GM19468 (cell line): Measurements from ENCODE around the gene LIPJ.

Experiments
- ATAC-seq: cut with Tn5 transposase; IDR thresholded peaks from one replicate; pipeline ENCODE4 v1.9.1; 2021; ENCODE audit warnings: mild to moderate bottlenecking, moderate library complexity, moderate number of reproducible peaks; ENCODE audit not compliant: unreplicated experiment; ENCODE audit errors: extremely low read depth

LIPJ gene

DNA sequence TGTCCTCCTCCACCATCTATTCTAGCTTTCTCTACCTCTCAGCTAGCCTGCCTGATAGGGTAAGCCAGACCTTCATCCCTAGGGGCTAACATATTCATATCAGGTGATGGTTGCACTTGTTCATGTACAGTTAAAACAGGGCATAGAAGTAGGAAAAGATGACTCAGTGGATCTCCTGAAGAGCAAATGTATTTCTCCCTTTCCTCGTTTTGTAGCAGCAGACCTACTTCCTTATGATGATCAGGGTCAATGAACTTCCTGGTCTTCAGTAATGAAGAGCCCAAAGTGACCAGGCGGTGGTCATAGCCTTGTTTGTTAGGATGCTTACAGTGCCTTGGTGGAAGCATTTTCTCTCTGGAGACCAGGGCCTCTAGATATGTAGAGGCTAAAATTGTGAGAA is 6.3 kb downstream of the LIPJ start:
- no peak for ATAC-seq

- ATAC-seq, result no peak
Observed at GRCh38 chr10:88594482-88594881, 7.9 kb downstream of the LIPJ start.

DNA sequence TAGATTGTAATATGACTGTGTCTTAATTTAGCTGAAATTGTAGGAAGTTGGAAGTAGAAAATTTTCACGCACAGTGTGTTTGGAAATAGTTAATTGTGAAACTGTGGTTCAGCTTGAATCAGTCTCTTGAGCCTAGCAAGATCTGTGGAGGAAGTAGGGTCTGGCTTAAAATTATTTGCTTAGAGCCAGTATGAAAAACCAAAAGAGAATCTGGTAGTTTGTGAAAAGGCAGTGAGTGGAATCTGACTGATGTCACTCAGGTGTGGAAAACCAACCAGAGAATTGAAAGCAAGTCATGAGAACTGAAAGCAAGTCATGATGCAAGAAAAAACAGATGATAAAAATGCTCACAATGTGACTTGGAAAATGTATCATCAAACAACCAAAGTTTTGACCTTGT is 11.5 kb downstream of the LIPJ start:
- peak; percentile 56 for ATAC-seq

- ATAC-seq, result no peak
Observed at GRCh38 chr10:88608052-88608732, 21.6 kb downstream of the LIPJ start.

GRCh38 chr10:88608780-88609179 is 22.2 kb downstream of the LIPJ start:
- no peak for ATAC-seq

GRCh38 chr10:88616250-88616977 is 29.9 kb downstream of the LIPJ start:
- no peak for ATAC-seq

GRCh38 chr10:88617772-88618300 is 31.3 kb downstream of the LIPJ start:
- no peak for ATAC-seq

GRCh38 chr10:88618496-88618895 is 31.9 kb downstream of the LIPJ start:
- ATAC-seq, result no peak

DNA sequence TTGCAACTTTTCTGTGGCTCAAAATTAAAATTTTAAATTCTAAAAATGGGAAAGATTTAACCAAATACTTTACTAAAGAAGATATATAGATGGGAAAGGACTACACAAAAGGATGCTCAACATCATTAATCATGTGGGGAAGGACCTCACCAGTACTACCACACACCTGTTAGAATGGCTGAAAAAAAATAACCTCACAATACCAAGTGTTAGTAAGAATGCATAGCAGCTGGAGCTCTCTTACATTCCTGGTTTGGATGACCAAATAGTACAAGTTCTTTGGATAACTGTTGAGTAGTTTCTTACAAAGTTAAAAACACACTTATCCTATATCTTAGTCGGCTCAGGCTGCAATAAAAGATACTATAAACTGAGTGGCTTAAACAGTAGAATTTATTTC is 33.9 kb downstream of the LIPJ start:
- ATAC-seq, result no peak

DNA sequence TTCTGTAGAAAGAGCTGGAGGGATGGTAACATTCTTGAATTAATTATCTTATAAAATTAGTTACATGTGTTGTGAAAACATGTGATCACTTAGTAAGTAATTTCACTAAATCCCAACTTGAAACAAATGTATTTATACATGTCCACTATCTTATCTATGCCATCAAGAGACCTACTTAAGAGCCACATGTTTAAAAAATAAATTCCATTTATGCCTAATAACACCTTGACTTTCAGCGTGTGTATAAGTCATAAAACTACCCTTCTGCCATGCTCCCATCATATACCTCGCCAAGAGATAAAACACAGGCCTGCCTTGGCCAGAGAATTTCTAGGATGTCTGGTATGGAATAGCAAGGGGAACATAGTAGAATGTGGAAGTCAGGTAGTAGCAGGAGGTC is 37.3 kb downstream of the LIPJ start:
- ATAC-seq, result no peak

GRCh38 chr10:88624840-88625239 is 38.3 kb downstream of the LIPJ start:
- ATAC-seq, result no peak

- ATAC-seq, result no peak
Observed at GRCh38 chr10:88640186-88640585, 53.6 kb downstream of the LIPJ start.

- no peak for ATAC-seq
Observed at GRCh38 chr10:88642209-88642608, 55.6 kb downstream of the LIPJ start.

DNA sequence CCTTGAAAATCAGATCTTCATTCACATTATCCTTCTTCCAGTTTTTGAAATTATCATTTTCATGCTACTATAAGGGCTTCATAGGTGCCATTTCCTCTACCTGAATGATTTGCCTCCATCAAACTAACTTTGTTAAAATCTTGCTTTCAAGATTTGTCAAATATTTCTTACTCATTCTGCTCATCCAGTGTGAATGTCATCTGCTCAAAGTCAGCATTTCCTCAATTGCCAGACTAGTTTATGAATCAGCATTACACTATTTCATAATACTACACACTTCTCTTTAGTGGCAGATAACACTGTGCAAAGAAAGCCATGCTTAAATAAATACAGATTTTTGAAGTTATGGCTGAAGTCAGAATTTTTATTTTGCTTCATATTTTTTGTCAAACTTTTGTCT is 56.4 kb downstream of the LIPJ start:
- ATAC-seq, result no peak

- no peak for ATAC-seq
Observed at GRCh38 chr10:88647061-88647615, 60.6 kb downstream of the LIPJ start.

GRCh38 chr10:88651101-88651551 is 64.6 kb downstream of the LIPJ start:
- ATAC-seq, result no peak

DNA sequence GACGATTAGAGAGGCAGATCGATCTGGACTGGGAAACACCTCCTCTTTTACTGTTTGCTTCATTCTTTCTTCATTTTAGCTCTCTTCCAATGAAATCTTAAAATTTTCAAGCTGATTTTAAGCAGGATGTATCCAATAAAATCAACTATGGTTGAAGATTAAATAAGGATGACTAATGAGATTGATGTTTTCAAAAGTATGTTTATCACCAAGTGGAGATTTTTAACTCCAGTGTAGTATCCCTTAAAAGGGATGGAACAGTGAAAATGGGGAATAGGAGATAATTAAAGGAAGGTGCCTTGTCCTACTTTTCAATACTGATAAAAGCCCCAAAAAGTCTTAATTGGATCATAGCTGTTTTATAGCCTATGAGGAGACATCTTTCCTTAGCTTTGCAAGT is 66.1 kb downstream of the LIPJ start:
- no peak for ATAC-seq
